HepG2 (cell line): ENCODE results near the gene TF. TPM values are rescaled to one million over a fixed set of nuclear protein-coding genes. Genes with fewer than 3 reads are reported as not detected.

Source experiments
- ATF1 ChIP-seq: IDR thresholded peaks from 2 replicates; pipeline ENCODE4 v1.6.1; 2016; ENCODE audit warnings: mild to moderate bottlenecking, control low read depth
- ELF3 ChIP-seq: IDR thresholded peaks from 2 replicates; pipeline ENCODE4 v1.6.1; 2016; ENCODE audit warnings: missing genetic modification reagents, missing compliant biosample characterization
- FOXM1 ChIP-seq: sonication (generic); formaldehyde crosslinking; IDR thresholded peaks from 2 replicates; pipeline ENCODE4 v1.5.0; 2020; ENCODE audit warnings: missing genetic modification reagents
- HHEX ChIP-seq: IDR thresholded peaks from 2 replicates; pipeline ENCODE4 v1.6.1; 2016; ENCODE audit warnings: control low read depth
- HNRNPL ChIP-seq: fragments of 200-400 bp; formaldehyde crosslinking; IDR thresholded peaks from 2 replicates; pipeline ENCODE4 v1.6.1; 2017; ENCODE audit warnings: mild to moderate bottlenecking, low read depth, low read length
- KDM5B ChIP-seq: sonication (generic); formaldehyde crosslinking; IDR thresholded peaks from 2 replicates; pipeline ENCODE4 v1.4.0; 2020; ENCODE audit warnings: missing genetic modification reagents, mild to moderate bottlenecking, borderline replicate concordance
- MTERF4 ChIP-seq: sonication (generic); formaldehyde crosslinking; IDR thresholded peaks from 2 replicates; pipeline ENCODE4 v1.8.0; 2023; ENCODE audit warnings: mild to moderate bottlenecking, missing genetic modification reagents
- MZF1 ChIP-seq: sonication (generic); formaldehyde crosslinking; IDR thresholded peaks from 2 replicates; pipeline ENCODE4 v1.8.1; 2023; ENCODE audit warnings: mild to moderate bottlenecking, missing genetic modification reagents, borderline replicate concordance
- NFE2 ChIP-seq: sonication (generic); formaldehyde crosslinking; IDR thresholded peaks from 2 replicates; pipeline ENCODE4 v1.4.0; 2020; ENCODE audit warnings: missing genetic modification reagents
- REXO4 ChIP-seq: sonication (generic); formaldehyde crosslinking; IDR thresholded peaks from 2 replicates; pipeline ENCODE4 v1.8.0; 2022; ENCODE audit warnings: missing genetic modification reagents, mild to moderate bottlenecking, borderline replicate concordance
- SMYD3 ChIP-seq: sonication (generic); formaldehyde crosslinking; IDR thresholded peaks from 2 replicates; pipeline ENCODE4 v1.8.1; 2023; ENCODE audit warnings: mild to moderate bottlenecking, missing genetic modification reagents
- ZBTB20 ChIP-seq: sonication (generic); formaldehyde crosslinking; IDR thresholded peaks from 2 replicates; pipeline ENCODE4 v1.8.1; 2023; ENCODE audit warnings: missing genetic modification reagents, low read depth, mild to moderate bottlenecking, borderline replicate concordance
- ZNF512 ChIP-seq: sonication (generic); formaldehyde crosslinking; IDR thresholded peaks from 2 replicates; pipeline ENCODE4 v1.4.0; 2020; ENCODE audit warnings: mild to moderate bottlenecking, missing genetic modification reagents
- ZNF687 ChIP-seq: sonication (generic); formaldehyde crosslinking; IDR thresholded peaks from 2 replicates; pipeline ENCODE4 v1.5.1; 2020; ENCODE audit warnings: mild to moderate bottlenecking, missing genetic modification reagents, moderate library complexity
- ZNF766 ChIP-seq: sonication (generic); formaldehyde crosslinking; IDR thresholded peaks from 2 replicates; pipeline ENCODE4 v1.5.0; 2020; ENCODE audit warnings: missing genetic modification reagents, borderline replicate concordance
- ZNF790 ChIP-seq: sonication (generic); formaldehyde crosslinking; IDR thresholded peaks from 2 replicates; pipeline ENCODE4 v1.8.0; 2022; ENCODE audit warnings: missing genetic modification reagents, mild to moderate bottlenecking, borderline replicate concordance
- ZSCAN9 ChIP-seq: IDR thresholded peaks from 2 replicates; pipeline ENCODE4 v1.6.1; 2016; ENCODE audit warnings: borderline replicate concordance
- polyA plus RNA-seq, 8 experiments: library from polyadenylated mRNA; depleted of rRNA in 3 of 8; stranded (reverse) in 7 of 8; unstranded in 1 of 8; fragments of >200 nt; fragmentation: Illumina TruSeq in 4 of 8; extraction: Trizol in 4 of 8; gene quantifications; 2 replicates each; pipeline versions ENCODE4 v1.2.1 to v1.2.3, GENCODE V29; 2011 to 2016; ENCODE audit warnings: low read depth in 4 of 8, missing spikeins in 1 of 8, mixed read lengths in 1 of 8; ENCODE audit not compliant: insufficient read depth in 1 of 8
- total RNA-seq, 5 experiments: library from RNA; depleted of rRNA; stranded (reverse); fragments of >200 nt; fragmentation: Illumina TruSeq; extraction: Trizol; gene quantifications; 2 replicates each; pipeline ENCODE4 v1.2.3, GENCODE V29; 2016; ENCODE audit warnings: low read depth in 1 of 5
- TF ChIP-seq, protein P1 (sequence below): sonication (generic); formaldehyde crosslinking; IDR thresholded peaks from 2 replicates; pipeline ENCODE4 v1.9.0; 2021; ENCODE audit warnings: missing genetic modification reagents, borderline replicate concordance
- TF ChIP-seq, protein P2 (sequence below): IDR thresholded peaks from 2 replicates; pipeline ENCODE4 v1.6.1; 2016

The TF gene
- total and polyA plus RNA-seq, 2 of the 13 experiments (the other 11 are each of a cell fraction or from before 2014, with no cell fraction given), result 10,074 to 11,821 TPM

GRCh38 chr3:133763797-133764683, 17.8 kb downstream of the TF start (continued):
- no peak for TF ChIP-seq MTERF4
- TF ChIP-seq, protein P1, sequence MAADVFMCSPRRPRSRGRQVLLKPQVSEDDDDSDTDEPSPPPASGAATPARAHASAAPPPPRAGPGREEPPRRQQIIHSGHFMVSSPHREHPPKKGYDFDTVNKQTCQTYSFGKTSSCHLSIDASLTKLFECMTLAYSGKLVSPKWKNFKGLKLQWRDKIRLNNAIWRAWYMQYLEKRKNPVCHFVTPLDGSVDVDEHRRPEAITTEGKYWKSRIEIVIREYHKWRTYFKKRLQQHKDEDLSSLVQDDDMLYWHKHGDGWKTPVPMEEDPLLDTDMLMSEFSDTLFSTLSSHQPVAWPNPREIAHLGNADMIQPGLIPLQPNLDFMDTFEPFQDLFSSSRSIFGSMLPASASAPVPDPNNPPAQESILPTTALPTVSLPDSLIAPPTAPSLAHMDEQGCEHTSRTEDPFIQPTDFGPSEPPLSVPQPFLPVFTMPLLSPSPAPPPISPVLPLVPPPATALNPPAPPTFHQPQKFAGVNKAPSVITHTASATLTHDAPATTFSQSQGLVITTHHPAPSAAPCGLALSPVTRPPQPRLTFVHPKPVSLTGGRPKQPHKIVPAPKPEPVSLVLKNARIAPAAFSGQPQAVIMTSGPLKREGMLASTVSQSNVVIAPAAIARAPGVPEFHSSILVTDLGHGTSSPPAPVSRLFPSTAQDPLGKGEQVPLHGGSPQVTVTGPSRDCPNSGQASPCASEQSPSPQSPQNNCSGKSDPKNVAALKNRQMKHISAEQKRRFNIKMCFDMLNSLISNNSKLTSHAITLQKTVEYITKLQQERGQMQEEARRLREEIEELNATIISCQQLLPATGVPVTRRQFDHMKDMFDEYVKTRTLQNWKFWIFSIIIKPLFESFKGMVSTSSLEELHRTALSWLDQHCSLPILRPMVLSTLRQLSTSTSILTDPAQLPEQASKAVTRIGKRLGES, result no peak
- 0 out of 2 replicates have a peak, but pooled peaks have one; percentile 53 for TF ChIP-seq SMYD3 (CRISPR knock-in tag)
- TF ChIP-seq ELF3 (CRISPR knock-in tag), result no peak
- TF ChIP-seq ZBTB20 (CRISPR knock-in tag), result no peak
- no peak for TF ChIP-seq ZNF790 (CRISPR knock-in tag)
- TF ChIP-seq KDM5B (CRISPR knock-in tag), result no peak
- TF ChIP-seq HNRNPL, result no peak
- TF ChIP-seq ZNF687 (CRISPR knock-in tag), result no peak
- TF ChIP-seq ZSCAN9 (CRISPR knock-in tag), result no peak
- no peak for TF ChIP-seq NFE2 (CRISPR knock-in tag)
- TF ChIP-seq REXO4 (CRISPR knock-in tag), result no peak
- no peak for TF ChIP-seq ATF1 (CRISPR knock-in tag)
- TF ChIP-seq, protein P2, sequence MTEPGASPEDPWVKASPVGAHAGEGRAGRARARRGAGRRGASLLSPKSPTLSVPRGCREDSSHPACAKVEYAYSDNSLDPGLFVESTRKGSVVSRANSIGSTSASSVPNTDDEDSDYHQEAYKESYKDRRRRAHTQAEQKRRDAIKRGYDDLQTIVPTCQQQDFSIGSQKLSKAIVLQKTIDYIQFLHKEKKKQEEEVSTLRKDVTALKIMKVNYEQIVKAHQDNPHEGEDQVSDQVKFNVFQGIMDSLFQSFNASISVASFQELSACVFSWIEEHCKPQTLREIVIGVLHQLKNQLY (CRISPR knock-in tag), result no peak
- no peak for TF ChIP-seq MZF1 (CRISPR knock-in tag)
- TF ChIP-seq ZNF766 (CRISPR knock-in tag), result 0 out of 2 replicates have a peak, but pooled peaks have one; percentile 25
- no peak for TF ChIP-seq HHEX (CRISPR knock-in tag)
- no peak for TF ChIP-seq ZNF512 (CRISPR knock-in tag)
- TF ChIP-seq FOXM1, result no peak
